Measurements from ENCODE around the gene GRIP2. TPM values are rescaled to one million over a fixed set of nuclear protein-coding genes. Genes with fewer than 3 reads are reported as not detected.
A peak's percentile ranks its signal among the peaks of the same experiment; 100 is the strongest.

The GRIP2 gene
- total and polyA plus RNA-seq, 2 donors: 0.91 to 6.9 TPM

DNA sequence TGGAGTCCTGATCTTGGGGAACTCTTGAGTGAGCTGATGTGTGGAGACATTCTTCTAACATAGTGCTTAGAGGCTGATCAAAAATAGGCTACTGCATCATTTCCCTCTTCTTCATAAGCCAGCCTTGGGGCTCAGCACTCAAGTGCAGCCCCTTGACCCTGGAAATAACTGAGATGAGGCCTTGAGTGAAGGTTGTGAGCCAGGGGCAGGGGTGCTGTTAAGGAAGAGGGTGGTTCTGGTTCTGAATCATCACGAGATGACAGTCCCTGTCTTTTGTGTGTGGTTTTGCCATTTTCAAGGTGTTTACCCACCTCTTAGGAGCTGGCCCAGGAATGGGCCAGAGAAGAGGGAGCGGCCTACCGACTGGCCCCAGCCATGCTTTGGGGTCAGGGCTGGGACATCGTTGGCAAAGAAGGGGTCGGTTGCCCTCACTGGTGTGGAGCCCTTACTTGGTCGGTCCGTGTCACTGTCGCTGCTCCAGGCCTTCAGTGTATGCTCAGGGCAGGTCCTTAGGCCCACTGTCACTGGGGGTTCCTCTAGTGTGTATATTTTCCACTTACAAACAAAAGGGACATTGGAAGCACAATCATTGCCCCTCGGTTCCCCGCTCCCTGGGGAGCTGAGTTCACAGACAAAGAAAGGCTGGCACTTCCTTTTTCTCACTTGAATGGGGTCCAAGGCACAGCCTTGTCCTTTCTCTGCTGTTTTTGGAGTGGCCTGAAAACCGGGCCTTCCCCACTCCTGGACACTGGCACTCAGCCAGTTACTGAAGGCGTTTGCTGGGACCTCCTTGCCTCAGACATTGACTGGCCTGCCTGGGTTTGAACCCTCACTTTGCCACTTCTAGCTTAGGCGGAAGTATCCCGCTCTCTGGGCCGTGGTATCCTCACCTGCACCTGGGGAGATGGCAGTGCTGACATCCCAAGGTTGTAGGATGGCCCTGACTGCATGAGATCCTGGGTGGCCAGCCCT lies 91.1 kb downstream of the GRIP2 start:
- DNase-seq (ENCODE audit: extremely low spot score): no peak
- 90% methylated on average over 15 of the region's 15 CpGs for WGBS
- Histone ChIP-seq H3K4me1 (ENCODE audit: insufficient read depth) (no peaks in the 10 kb centered on the region), H3K4me3 (ENCODE audit: low read depth, low read length) (no peak overlapping the region), H3K27ac (ENCODE audit: low read depth) (no peak overlapping the region), H3K36me3 (ENCODE audit: insufficient read depth) (no peaks in the 10 kb centered on the region)

DNA sequence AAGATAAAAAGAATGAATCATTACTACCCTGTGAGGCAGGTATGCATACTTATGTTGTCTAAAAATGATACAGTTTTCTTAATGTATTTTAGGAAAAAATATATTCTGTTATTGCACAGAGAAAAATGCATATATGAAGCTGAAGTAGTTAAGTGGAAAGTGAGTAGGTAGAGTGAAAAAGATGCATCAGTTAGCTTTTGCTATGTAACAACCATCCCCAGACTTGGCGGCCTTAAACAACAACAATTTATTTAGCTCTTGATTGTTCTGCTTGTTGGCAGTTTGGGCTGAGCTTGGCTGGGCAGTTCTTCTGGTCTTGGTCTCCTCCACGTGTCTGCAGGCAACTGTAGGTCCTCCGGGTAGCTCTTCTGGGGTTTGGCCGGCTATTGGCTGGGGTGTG lies 92.1 kb downstream of the GRIP2 start:
- H3K4me3 ChIP-seq (ENCODE audit: low read depth, low read length): no peak overlapping the region
- no peaks in the 10 kb centered on the region for H3K36me3 ChIP-seq (ENCODE audit: insufficient read depth)
- 98% methylated on average over 4 of the region's 4 CpGs for WGBS
- no peak for DNase-seq (ENCODE audit: extremely low spot score)
- no peak overlapping the region for H3K27ac ChIP-seq (ENCODE audit: low read depth)
- H3K4me1 ChIP-seq (ENCODE audit: insufficient read depth): no peaks in the 10 kb centered on the region

- Histone ChIP-seq H3K27ac (ENCODE audit: low read depth) (no peak overlapping the region), H3K4me1 (ENCODE audit: insufficient read depth) (no peaks in the 10 kb centered on the region), H3K4me3 (ENCODE audit: low read depth, low read length) (no peak overlapping the region), H3K36me3 (ENCODE audit: insufficient read depth) (no peaks in the 10 kb centered on the region)
- WGBS: 93% methylated on average over 1 of the region's 1 CpG
- no peak for DNase-seq (ENCODE audit: extremely low spot score)
Observed at GRCh38 chr3:14446988-14447570, 93.1 kb downstream of the GRIP2 start.

DNA sequence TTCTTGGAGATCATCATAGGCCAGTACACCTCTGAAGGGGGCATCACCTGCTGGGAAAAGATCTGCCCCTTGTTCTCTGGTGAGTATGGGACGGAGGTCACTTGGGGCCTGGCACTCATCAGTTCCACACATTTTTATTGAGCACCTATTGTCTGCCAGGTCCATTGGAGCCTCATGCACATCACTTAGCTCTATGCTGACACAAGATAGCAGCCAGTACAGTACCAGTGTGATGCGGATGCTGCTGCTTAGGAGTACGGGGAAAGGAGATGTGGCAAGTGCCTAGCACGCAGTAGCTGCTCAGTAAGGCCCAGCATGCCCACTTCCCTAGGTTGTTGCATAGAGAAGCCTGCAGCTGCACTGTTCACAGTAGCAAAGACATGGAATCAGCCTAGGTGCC lies 94.4 kb downstream of the GRIP2 start:
- no peaks in the 10 kb centered on the region for H3K36me3 ChIP-seq (ENCODE audit: insufficient read depth)
- no peaks in the 10 kb centered on the region for H3K4me1 ChIP-seq (ENCODE audit: insufficient read depth)
- H3K4me3 ChIP-seq (ENCODE audit: low read depth, low read length): no peak overlapping the region
- no peak overlapping the region for H3K27ac ChIP-seq (ENCODE audit: low read depth)
- no peak for DNase-seq (ENCODE audit: extremely low spot score)
- WGBS: 97% methylated on average over 4 of the region's 4 CpGs

GRCh38 chr3:14444380-14444779 lies 95.8 kb downstream of the GRIP2 start:
- Histone ChIP-seq H3K4me3 (ENCODE audit: low read depth, low read length) (no peak overlapping the region), H3K27ac (ENCODE audit: low read depth) (no peak overlapping the region), H3K4me1 (ENCODE audit: insufficient read depth) (no peaks in the 10 kb centered on the region), H3K36me3 (ENCODE audit: insufficient read depth) (no peaks in the 10 kb centered on the region)
- 96% methylated on average over 6 of the region's 6 CpGs for WGBS
- DNase-seq (ENCODE audit: extremely low spot score): no peak

DNA sequence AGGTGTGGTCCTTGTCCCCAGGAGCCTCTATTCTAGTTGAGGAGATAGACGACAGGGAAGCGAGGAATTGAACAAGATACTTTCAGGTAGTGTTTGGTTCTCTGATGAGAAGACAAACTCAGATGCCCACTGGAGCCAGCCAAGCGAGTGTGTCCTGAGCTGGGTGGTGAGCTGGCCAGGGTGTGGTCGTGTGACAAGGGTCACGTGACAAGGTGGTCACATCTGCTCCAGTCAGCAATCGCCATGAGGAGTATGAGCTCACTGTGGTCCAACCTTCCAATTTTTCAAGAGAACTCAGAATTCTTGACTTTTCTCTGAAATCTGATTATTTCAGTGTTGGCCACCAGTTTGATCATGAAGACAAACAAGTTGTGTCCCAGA lies 98.2 kb downstream of the GRIP2 start:
- Histone ChIP-seq H3K27ac (ENCODE audit: low read depth) (no peak overlapping the region), H3K4me1 (ENCODE audit: insufficient read depth) (no peaks in the 10 kb centered on the region), H3K36me3 (ENCODE audit: insufficient read depth) (no peaks in the 10 kb centered on the region), H3K4me3 (ENCODE audit: low read depth, low read length) (no peak overlapping the region)
- 93% methylated on average over 6 of the region's 6 CpGs for WGBS
- DNase-seq (ENCODE audit: extremely low spot score): no peak

DNA sequence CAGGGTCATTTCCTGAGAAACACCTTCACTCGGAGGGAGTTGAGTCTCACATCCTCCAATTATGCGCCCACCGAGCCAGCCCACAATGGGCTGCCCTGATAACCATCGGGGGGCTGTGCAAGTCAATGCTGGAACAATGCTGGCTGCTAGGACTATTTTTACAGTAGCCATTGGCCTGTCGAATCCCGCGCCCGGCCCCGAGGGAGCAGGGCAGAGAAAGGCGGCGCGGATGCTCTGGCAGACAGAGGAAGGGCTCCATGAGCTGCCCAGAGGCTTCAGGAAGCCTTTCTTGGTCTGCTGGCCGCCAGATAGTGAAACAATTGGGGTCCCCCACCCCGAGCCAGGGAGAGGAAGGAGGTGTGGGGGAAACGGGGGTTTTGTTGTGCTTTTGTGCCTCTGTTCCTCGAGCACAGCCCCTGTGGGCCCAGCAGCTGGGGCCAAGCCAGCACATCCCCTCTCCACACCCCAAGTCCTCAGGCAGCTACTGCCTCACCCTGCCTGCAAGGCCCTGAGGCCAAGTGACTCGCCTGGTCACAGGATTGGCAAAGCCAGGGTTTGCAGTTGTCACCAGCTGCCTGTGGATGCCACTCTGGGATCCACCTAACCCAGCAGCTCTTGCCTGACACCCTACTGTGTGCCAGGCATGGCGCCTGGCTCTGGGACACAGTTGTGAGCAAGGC lies 98.8 kb downstream of the GRIP2 start:
- H3K4me1 ChIP-seq (ENCODE audit: insufficient read depth): no peaks in the 10 kb centered on the region
- H3K4me3 ChIP-seq (ENCODE audit: low read depth, low read length): no peak overlapping the region
- H3K27ac ChIP-seq (ENCODE audit: low read depth): no peak overlapping the region
- DNase-seq (ENCODE audit: extremely low spot score): no peak
- H3K36me3 ChIP-seq (ENCODE audit: insufficient read depth): no peaks in the 10 kb centered on the region
- WGBS: 85% methylated on average over 18 of the region's 18 CpGs

DNA sequence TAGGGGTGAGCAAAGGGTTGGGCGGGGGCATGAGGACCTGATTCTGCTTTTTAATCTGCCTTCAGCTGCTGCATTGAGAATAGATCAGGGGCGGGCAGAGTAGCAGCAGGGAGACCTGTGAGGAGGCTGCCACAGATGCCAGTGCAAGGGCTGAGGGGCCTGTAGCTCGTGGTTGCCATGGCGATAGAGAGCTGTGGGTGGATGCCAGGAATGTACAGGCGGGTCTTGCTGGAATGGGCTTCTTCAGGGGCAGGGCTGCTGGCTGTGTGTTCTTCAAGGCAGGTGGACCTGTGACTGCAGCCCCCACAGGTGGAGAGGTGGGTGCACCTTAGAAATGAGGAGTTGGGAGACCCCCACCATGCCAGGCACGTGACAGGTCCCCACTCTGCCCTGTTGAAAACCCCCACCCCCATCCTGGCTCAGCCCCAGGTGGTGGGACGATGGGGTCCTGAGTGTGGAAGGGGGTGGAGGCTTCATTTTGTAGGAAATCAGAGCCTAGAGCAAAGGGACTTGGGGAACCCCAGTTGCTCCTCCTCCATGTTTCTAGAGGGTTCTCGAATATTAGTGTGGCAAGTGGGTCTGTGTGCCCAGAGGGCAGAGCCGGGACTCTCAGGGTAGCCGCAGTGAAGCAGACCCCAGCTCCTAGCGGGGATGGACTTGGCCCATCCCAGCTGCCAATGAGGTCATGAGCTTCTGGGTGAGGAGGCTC lies 99.5 kb downstream of the GRIP2 start:
- H3K36me3 ChIP-seq (ENCODE audit: insufficient read depth): no peaks in the 10 kb centered on the region
- 79% methylated on average over 11 of the region's 11 CpGs for WGBS
- no peaks in the 10 kb centered on the region for H3K4me1 ChIP-seq (ENCODE audit: insufficient read depth)
- H3K4me3 ChIP-seq (ENCODE audit: low read depth, low read length): no peak overlapping the region
- H3K27ac ChIP-seq (ENCODE audit: low read depth): no peak overlapping the region
- no peak for DNase-seq (ENCODE audit: extremely low spot score)

DNA sequence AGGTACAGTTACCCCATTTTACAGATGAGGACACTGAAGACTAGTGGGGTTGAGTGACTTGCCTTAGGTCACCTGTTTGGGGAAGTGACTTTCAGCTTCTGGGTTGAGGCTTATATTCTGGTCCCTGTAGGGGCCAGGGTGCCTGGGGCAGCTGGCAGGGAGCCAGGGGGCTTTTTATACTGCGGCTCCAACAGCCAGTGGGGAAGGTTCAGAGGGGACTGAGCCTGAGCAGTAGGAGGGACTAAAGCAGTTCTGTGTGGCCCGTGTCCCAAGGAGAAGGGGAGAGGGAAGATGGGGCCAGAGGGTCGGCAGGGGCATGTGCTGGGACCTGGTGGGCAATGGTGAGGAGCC lies 100.0 kb downstream of the GRIP2 start:
- no peak overlapping the region for H3K4me3 ChIP-seq (ENCODE audit: low read depth, low read length)
- no peak overlapping the region for H3K27ac ChIP-seq (ENCODE audit: low read depth)
- DNase-seq (ENCODE audit: extremely low spot score): no peak
- no peaks in the 10 kb centered on the region for H3K4me1 ChIP-seq (ENCODE audit: insufficient read depth)
- 79% methylated on average over 3 of the region's 3 CpGs for WGBS
- H3K36me3 ChIP-seq (ENCODE audit: insufficient read depth): no peaks in the 10 kb centered on the region

- Histone ChIP-seq H3K4me1 (ENCODE audit: insufficient read depth) (no peaks in the 10 kb centered on the region), H3K27ac (ENCODE audit: low read depth) (no peak overlapping the region), H3K4me3 (ENCODE audit: low read depth, low read length) (no peak overlapping the region), H3K36me3 (ENCODE audit: insufficient read depth) (no peaks in the 10 kb centered on the region)
- 44% methylated on average over 13 of the region's 13 CpGs for WGBS
- DNase-seq (ENCODE audit: extremely low spot score): peak; percentile 65
Observed at GRCh38 chr3:14439501-14440167, 100.5 kb downstream of the GRIP2 start.
